Embryonic facial prominence (tissue), 1 donor: ENCODE data around the gene RREB1.

Experiments
- DNase-seq: peaks from one replicate; pipeline ENCODE4 v3.0.0-alpha.2; 2016; ENCODE audit errors: extremely low spot score

RREB1 gene

GRCh38 chr6:7122684-7123083 is 14.9 kb downstream of the RREB1 start:
- no peak for DNase-seq

- DNase-seq = no peak
Observed at GRCh38 chr6:7124114-7124513, 16.4 kb downstream of the RREB1 start.

- no peak for DNase-seq
Observed at GRCh38 chr6:7124636-7125035, 16.9 kb downstream of the RREB1 start.

GRCh38 chr6:7125290-7125689 is 17.5 kb downstream of the RREB1 start:
- no peak for DNase-seq

GRCh38 chr6:7126754-7127153 is 19.0 kb downstream of the RREB1 start:
- DNase-seq = no peak

- DNase-seq = no peak
Observed at GRCh38 chr6:7127680-7128079, 19.9 kb downstream of the RREB1 start.

GRCh38 chr6:7129360-7129759 is 21.6 kb downstream of the RREB1 start:
- DNase-seq = no peak

- no peak for DNase-seq
Observed at GRCh38 chr6:7129784-7130569, 22.2 kb downstream of the RREB1 start.

GRCh38 chr6:7131390-7131789 is 23.6 kb downstream of the RREB1 start:
- DNase-seq = no peak

- DNase-seq = no peak
Observed at GRCh38 chr6:7132398-7133035, 24.8 kb downstream of the RREB1 start.

GRCh38 chr6:7134999-7135745 is 27.4 kb downstream of the RREB1 start:
- DNase-seq = no peak

GRCh38 chr6:7135755-7136154 is 28.0 kb downstream of the RREB1 start:
- no peak for DNase-seq

- DNase-seq = no peak
Observed at GRCh38 chr6:7136859-7137334, 29.1 kb downstream of the RREB1 start.

GRCh38 chr6:7137335-7138045 is 29.7 kb downstream of the RREB1 start:
- DNase-seq = no peak

GRCh38 chr6:7138046-7138531 is 30.3 kb downstream of the RREB1 start:
- DNase-seq = no peak

- DNase-seq = no peak
Observed at GRCh38 chr6:7138921-7139358, 31.2 kb downstream of the RREB1 start.

GRCh38 chr6:7139835-7140470 is 32.2 kb downstream of the RREB1 start:
- no peak for DNase-seq

- no peak for DNase-seq
Observed at GRCh38 chr6:7140631-7141378, 33.0 kb downstream of the RREB1 start.

GRCh38 chr6:7142228-7142801 is 34.6 kb downstream of the RREB1 start:
- no peak for DNase-seq

- DNase-seq = no peak
Observed at GRCh38 chr6:7142918-7143475, 35.2 kb downstream of the RREB1 start.
